Measurements from ENCODE around the gene CSMD2. TPM values are rescaled to one million over a fixed set of nuclear protein-coding genes. Genes with fewer than 3 reads are reported as not detected.

Gene CSMD2
- total and polyA plus RNA-seq, 2 of the 8 experiments (the other 6 are each of a cell fraction or from before 2014, with no cell fraction given), result 7.0 to 14.7 TPM

- TF ChIP-seq POLR2AphosphoS5 (IDR thresholded peaks at IDR 0.05; ENCODE audit: low read depth, low read length) (no peak), GTF2F1 (IDR thresholded peaks at IDR 0.05; ENCODE audit: borderline replicate concordance, low read depth, low read length) (no peak)
- Histone ChIP-seq H3K56ac (replicated peaks; ENCODE audit: insufficient read length, low read depth, low read length) (no peak overlapping the region), H2BK15ac (ENCODE audit: low read length) (no peak overlapping the region), H2BK20ac (ENCODE audit: low read length) (no peak overlapping the region), H3K27ac (ENCODE audit: low read depth, low read length) (no peak overlapping the region), H2BK120ac (replicated peaks; ENCODE audit: low read depth, low read length) (no peak overlapping the region), H3K4me1 (replicated peaks in 1 of 4; ENCODE audit: control insufficient read depth in 3 of 4, insufficient read depth in 4 of 4, low read length in 3 of 4) (no peaks in the 10 kb centered on the region), H2BK5ac (ENCODE audit: low read depth, low read length) (no peak overlapping the region), H3K79me2 (ENCODE audit: control insufficient read depth in 1 of 2, insufficient read depth in 2 of 2, low read length in 2 of 2) (no peaks in the 10 kb centered on the region), H4K8ac (ENCODE audit: extremely low read depth, insufficient read depth, low read length) (no peak overlapping the region), H3K27me3 (replicated peaks in 1 of 4; ENCODE audit: control insufficient read depth in 3 of 4, extremely low read depth in 1 of 4, insufficient read depth in 3 of 4, low read length in 3 of 4) (no peaks in the 10 kb centered on the region), H2BK12ac (ENCODE audit: low read depth, low read length) (no peak overlapping the region), H2AK5ac (ENCODE audit: low read depth, low read length) (no peak overlapping the region), H3K23ac (ENCODE audit: insufficient read length) (no peak overlapping the region), H3K23me2 (ENCODE audit: low read depth, low read length) (no peaks in the 10 kb centered on the region), H3K36me3 (ENCODE audit: control insufficient read depth in 2 of 4, insufficient read depth in 4 of 4, low read length in 3 of 4) (peaks cover 0 to 2% (median 0%) of the 10 kb centered on the region in 4 experiments; a peak in 2 of 8 replicates), H3K4ac (replicated peaks; ENCODE audit: insufficient read length, low read depth, low read length) (no peak overlapping the region), H4K5ac (ENCODE audit: insufficient read length, low read depth, low read length) (no peak overlapping the region), H3K18ac (ENCODE audit: extremely low read depth, low read length) (no peak overlapping the region), H3K79me1 (ENCODE audit: low read depth, low read length) (no peaks in the 10 kb centered on the region), H3K9me3 (ENCODE audit: insufficient read depth in 2 of 2, low read depth in 1 of 2, low read length in 1 of 2) (no peaks in the 10 kb centered on the region), H3K4me3 (ENCODE audit: extremely low read depth in 1 of 4, insufficient read depth in 2 of 4, low read depth in 3 of 4, low read length in 4 of 4) (no peak overlapping the region), H4K91ac (replicated peaks; ENCODE audit: insufficient read length, low read length) (no peak overlapping the region), H4K20me1 (replicated peaks in 1 of 2; ENCODE audit: control insufficient read depth in 1 of 2, insufficient read depth in 2 of 2, low read length in 2 of 2) (no peaks in the 10 kb centered on the region), H3K4me2 (ENCODE audit: insufficient read depth in 1 of 2, low read depth in 2 of 2, low read length in 2 of 2) (no peak overlapping the region), H3K14ac (ENCODE audit: insufficient read length) (no peak overlapping the region), H2AFZ (ENCODE audit: low read length) (no peak overlapping the region), H3K9ac (replicated peaks in 1 of 4; ENCODE audit: extremely low read depth in 1 of 4, low read depth in 3 of 4, low read length in 3 of 4) (no peak overlapping the region)
- ChIA-PET CTCF (ENCODE audit: partially characterized antibody) (interaction anchor here (0.8 to 2.4 kb wide), 7 partner anchors 9 to 140 kb away, joined by 3 to 14 read pairs (median 5); partner anchors contain the start of gene ZSCAN20), POLR2A (ENCODE audit: partially characterized antibody) (no interaction called here)
- FAIRE-seq, result no peak
- DNase-seq (ENCODE audit: low read depth in 1 of 2, low spot score in 2 of 2), result no peak
- 95% methylated on average over 14 of the region's 14 CpGs; no CpG with 5 or more reads in 1 of the 2 experiments for WGBS, 2 experiments (ENCODE audit: extremely low coverage in 1 of 2, insufficient coverage in 1 of 2, insufficient read length in 1 of 2, insufficient replicate concordance in 2 of 2, low coverage in 1 of 2, low lambda C conversion rate in 2 of 2, missing lambda C conversion rate in 1 of 2)
These were observed 554.1 kb downstream of the CSMD2 start for GRCh38 chr1:33610864-33611455.
